SK-N-MC (cell line): ENCODE results near the gene SEMA4B.

Source experiments
- DNase-seq: peaks from one replicate; pipeline ENCODE4 v3.0.0-alpha.2; 2011; ENCODE audit warnings: low read depth, low spot score
- H3K27ac ChIP-seq: fragments of 200-600 bp; sonication (generic); 2 replicates; pipeline ENCODE4 v1.5.1; 2016; ENCODE audit warnings: mixed run types
- H3K36me3 ChIP-seq: fragments of 200-600 bp; sonication (generic); 2 replicates; pipeline ENCODE4 v1.6.1; 2017; ENCODE audit warnings: antibody characterized with exemption, low read length, mixed read lengths; ENCODE audit not compliant: insufficient read depth
- H3K4me3 ChIP-seq: fragments of 200-600 bp; sonication (generic); 2 replicates; pipeline ENCODE4 v1.5.1; 2016
- H3K9ac ChIP-seq: fragments of 200-600 bp; sonication (generic); 2 replicates; pipeline ENCODE4 v1.8.0; 2017; ENCODE audit warnings: mixed run types, mixed read lengths; ENCODE audit not compliant: insufficient read length
- H3K9me3 ChIP-seq: fragments of 200-600 bp; sonication (generic); 2 replicates; pipeline ENCODE4 v1.6.1; 2017; ENCODE audit warnings: low read depth, mild to moderate bottlenecking, antibody characterized with exemption, low read length, moderate library complexity, mixed read lengths
- EZH2 ChIP-seq: fragments of 200-600 bp; sonication (generic); IDR thresholded peaks from one replicate; pipeline ENCODE4 v1.6.1; 2017; ENCODE audit warnings: antibody characterized with exemption
- FOXP2 ChIP-seq: optimal IDR thresholded peaks from 2 replicates; pipeline ENCODE3; 2011; ENCODE audit warnings: mild to moderate bottlenecking, moderate library complexity; ENCODE audit not compliant: insufficient read depth; ENCODE audit errors: extremely low read length, control extremely low read depth
- POLR2AphosphoS5 ChIP-seq: IDR thresholded peaks from 2 replicates; pipeline ENCODE4 v1.6.1; 2012; ENCODE audit warnings: mild to moderate bottlenecking, low read depth, low read length, borderline replicate concordance

SEMA4B gene

DNA sequence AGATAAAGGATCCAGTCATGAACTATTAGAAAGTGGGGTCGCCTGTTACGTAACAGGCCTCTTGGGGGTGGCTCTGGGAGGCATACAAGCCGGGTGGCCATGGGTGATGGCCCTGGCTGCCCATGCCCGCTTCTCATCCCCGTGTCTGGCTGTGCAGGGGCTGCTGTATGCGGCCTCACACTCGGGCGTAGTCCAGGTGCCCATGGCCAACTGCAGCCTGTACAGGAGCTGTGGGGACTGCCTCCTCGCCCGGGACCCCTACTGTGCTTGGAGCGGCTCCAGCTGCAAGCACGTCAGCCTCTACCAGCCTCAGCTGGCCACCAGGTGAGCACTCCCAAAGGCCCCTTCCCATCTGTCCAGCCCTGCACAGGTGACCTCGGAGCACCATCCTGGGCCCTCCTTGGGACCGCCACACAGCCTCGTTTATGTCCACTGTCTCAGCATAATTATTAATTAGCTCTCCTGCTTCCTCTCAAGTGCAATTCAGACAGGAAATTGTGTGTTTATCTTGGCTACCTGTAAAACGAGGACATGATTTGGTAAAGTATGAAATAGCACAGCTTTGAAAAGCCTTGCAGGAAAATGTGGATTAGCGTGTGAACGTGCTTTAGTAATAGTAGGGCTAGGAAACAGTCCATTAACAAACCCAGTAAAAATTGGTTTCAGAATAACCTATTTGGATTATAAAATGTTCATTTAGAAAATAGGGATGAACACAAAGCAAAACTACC lies 24.5 kb downstream of the SEMA4B start:
- no peaks in the 10 kb centered on the region for H3K36me3 ChIP-seq
- DNase-seq = no peak
- no peak overlapping the region for H3K4me3 ChIP-seq
- no peak for TF ChIP-seq EZH2
- TF ChIP-seq POLR2AphosphoS5 = no peak
- TF ChIP-seq FOXP2 = no peak
- H3K9ac ChIP-seq = no peak overlapping the region
- H3K9me3 ChIP-seq = no peaks in the 10 kb centered on the region
- H3K27ac ChIP-seq = no peak overlapping the region

DNA sequence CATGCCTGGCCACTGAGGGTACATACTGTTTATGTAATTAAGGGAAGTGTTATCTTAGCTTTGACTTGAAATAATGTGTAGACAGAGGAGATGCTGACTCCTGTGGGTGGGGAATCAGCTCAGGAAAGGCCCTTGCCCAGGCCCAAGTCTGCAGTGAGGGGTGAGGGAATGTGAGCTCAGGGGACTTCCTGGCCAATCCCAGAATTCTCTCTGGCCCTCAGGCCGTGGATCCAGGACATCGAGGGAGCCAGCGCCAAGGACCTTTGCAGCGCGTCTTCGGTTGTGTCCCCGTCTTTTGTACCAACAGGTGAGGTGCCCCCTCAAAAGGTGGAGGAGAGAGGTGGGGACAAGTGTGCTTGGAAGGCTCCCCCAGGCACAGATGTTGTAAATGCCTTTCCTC lies 26.2 kb downstream of the SEMA4B start:
- DNase-seq = no peak
- H3K9ac ChIP-seq = no peak overlapping the region
- no peaks in the 10 kb centered on the region for H3K9me3 ChIP-seq
- no peak overlapping the region for H3K27ac ChIP-seq
- no peak overlapping the region for H3K4me3 ChIP-seq
- H3K36me3 ChIP-seq = no peaks in the 10 kb centered on the region
- TF ChIP-seq FOXP2 (no peak), POLR2AphosphoS5 (no peak), EZH2 (no peak)

DNA sequence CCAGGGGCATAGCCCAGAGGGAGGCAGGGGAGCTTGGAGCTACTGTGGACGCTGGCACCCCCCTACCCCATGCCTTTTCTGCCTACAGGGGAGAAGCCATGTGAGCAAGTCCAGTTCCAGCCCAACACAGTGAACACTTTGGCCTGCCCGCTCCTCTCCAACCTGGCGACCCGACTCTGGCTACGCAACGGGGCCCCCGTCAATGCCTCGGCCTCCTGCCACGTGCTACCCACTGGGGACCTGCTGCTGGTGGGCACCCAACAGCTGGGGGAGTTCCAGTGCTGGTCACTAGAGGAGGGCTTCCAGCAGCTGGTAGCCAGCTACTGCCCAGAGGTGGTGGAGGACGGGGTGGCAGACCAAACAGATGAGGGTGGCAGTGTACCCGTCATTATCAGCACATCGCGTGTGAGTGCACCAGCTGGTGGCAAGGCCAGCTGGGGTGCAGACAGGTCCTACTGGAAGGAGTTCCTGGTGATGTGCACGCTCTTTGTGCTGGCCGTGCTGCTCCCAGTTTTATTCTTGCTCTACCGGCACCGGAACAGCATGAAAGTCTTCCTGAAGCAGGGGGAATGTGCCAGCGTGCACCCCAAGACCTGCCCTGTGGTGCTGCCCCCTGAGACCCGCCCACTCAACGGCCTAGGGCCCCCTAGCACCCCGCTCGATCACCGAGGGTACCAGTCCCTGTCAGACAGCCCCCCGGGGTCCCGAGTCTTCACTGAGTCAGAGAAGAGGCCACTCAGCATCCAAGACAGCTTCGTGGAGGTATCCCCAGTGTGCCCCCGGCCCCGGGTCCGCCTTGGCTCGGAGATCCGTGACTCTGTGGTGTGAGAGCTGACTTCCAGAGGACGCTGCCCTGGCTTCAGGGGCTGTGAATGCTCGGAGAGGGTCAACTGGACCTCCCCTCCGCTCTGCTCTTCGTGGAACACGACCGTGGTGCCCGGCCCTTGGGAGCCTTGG lies 27.0 kb downstream of the SEMA4B start:
- no peaks in the 10 kb centered on the region for H3K36me3 ChIP-seq
- H3K27ac ChIP-seq = no peak overlapping the region

DNA sequence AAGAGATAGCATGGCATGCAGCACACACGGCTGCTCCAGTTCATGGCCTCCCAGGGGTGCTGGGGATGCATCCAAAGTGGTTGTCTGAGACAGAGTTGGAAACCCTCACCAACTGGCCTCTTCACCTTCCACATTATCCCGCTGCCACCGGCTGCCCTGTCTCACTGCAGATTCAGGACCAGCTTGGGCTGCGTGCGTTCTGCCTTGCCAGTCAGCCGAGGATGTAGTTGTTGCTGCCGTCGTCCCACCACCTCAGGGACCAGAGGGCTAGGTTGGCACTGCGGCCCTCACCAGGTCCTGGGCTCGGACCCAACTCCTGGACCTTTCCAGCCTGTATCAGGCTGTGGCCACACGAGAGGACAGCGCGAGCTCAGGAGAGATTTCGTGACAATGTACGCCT lies 27.8 kb downstream of the SEMA4B start:
- H3K9ac ChIP-seq = no peak overlapping the region
- H3K27ac ChIP-seq = no peak overlapping the region
- no peaks in the 10 kb centered on the region for H3K9me3 ChIP-seq
- H3K36me3 ChIP-seq = no peaks in the 10 kb centered on the region
- H3K4me3 ChIP-seq = no peak overlapping the region
- DNase-seq = no peak
- no peak for TF ChIP-seq FOXP2
- no peak for TF ChIP-seq EZH2
- TF ChIP-seq POLR2AphosphoS5 = no peak

More for the DNA sequence above, 27.0 kb downstream of the SEMA4B start:
- DNase-seq = no peak
- no peaks in the 10 kb centered on the region for H3K9me3 ChIP-seq
- H3K4me3 ChIP-seq = no peak overlapping the region
- TF ChIP-seq EZH2 = no peak
- TF ChIP-seq POLR2AphosphoS5 = no peak
- TF ChIP-seq FOXP2 = no peak
- no peak overlapping the region for H3K9ac ChIP-seq

DNA sequence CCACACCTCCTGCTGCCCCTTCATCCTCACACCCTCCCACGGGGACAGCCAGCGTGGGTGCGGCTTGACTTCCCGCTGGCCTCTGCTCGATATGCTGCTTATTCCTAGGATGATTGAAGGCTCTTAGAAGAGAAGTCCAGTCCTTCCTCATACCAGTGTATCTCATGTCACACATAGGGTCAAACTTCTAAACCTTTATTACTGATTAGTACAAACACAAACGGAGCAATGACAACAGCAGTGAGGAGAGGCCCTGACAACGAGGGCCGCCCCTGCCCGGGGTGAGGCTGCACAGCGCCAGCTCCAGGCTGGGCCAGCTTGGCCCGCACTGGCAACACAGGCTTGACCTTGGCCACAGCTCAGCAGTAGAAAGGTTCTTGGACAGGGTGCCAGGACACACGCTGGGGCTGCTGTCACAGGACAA lies 29.0 kb downstream of the SEMA4B start:
- Histone ChIP-seq H3K27ac (no peak overlapping the region), H3K9me3 (no peaks in the 10 kb centered on the region), H3K9ac (no peak overlapping the region), H3K36me3 (no peaks in the 10 kb centered on the region), H3K4me3 (no peak overlapping the region)
- DNase-seq = no peak
- no peak for TF ChIP-seq EZH2
- TF ChIP-seq FOXP2 = no peak
- no peak for TF ChIP-seq POLR2AphosphoS5

GRCh38 chr15:90230610-90231009 lies 29.5 kb downstream of the SEMA4B start:
- Histone ChIP-seq H3K4me3 (no peak overlapping the region), H3K27ac (no peak overlapping the region), H3K9me3 (no peaks in the 10 kb centered on the region), H3K9ac (no peak overlapping the region), H3K36me3 (no peaks in the 10 kb centered on the region)
- no peak for DNase-seq
- TF ChIP-seq POLR2AphosphoS5 (no peak), FOXP2 (no peak), EZH2 (no peak)

- no peak for DNase-seq
- Histone ChIP-seq H3K9ac (no peak overlapping the region), H3K4me3 (no peak overlapping the region), H3K9me3 (no peaks in the 10 kb centered on the region), H3K27ac (no peak overlapping the region), H3K36me3 (no peaks in the 10 kb centered on the region)
- TF ChIP-seq POLR2AphosphoS5 (no peak), EZH2 (no peak), FOXP2 (no peak)
These were observed 30.2 kb downstream of the SEMA4B start for GRCh38 chr15:90231028-90232017.
